OCI-LY1 (cell line): ENCODE results near the gene DMTF1.

Experiments
- H2AFZ ChIP-seq: fragments of 200-600 bp; sonication (generic), shearing (Covaris generic); 2 replicates; pipeline ENCODE4 v1.6.0; 2014; ENCODE audit warnings: antibody characterized with exemption, mild to moderate bottlenecking, low read length
- H3F3A ChIP-seq: fragments of 200-600 bp; sonication (generic), shearing (Covaris generic); 2 replicates; pipeline ENCODE4 v1.6.0; 2014; ENCODE audit warnings: mild to moderate bottlenecking, antibody characterized with exemption, low read length, moderate library complexity; ENCODE audit not compliant: insufficient read depth
- H3K27ac ChIP-seq: fragments of 200-600 bp; sonication (generic); 2 replicates; pipeline ENCODE4 v1.5.1; 2014; ENCODE audit warnings: low read length, mixed run types, mild to moderate bottlenecking, low read depth; ENCODE audit not compliant: poor library complexity, severe bottlenecking
- H3K27me3 ChIP-seq: fragments of 200-600 bp; sonication (generic); 2 replicates; pipeline ENCODE4 v1.6.0; 2014; ENCODE audit warnings: antibody characterized with exemption, mild to moderate bottlenecking, low read length, moderate library complexity; ENCODE audit not compliant: insufficient read depth
- H3K36me3 ChIP-seq: fragments of 200-600 bp; sonication (generic); 2 replicates; pipeline ENCODE4 v1.6.1; 2014; ENCODE audit warnings: mild to moderate bottlenecking, antibody characterized with exemption, low read length, moderate library complexity, mixed read lengths; ENCODE audit not compliant: insufficient read depth
- H3K4me1 ChIP-seq: fragments of 200-600 bp; sonication (generic); 2 replicates; pipeline ENCODE4 v1.5.1; 2014; ENCODE audit warnings: mild to moderate bottlenecking, low read length, moderate library complexity; ENCODE audit not compliant: insufficient read depth, severe bottlenecking
- H3K4me2 ChIP-seq: fragments of 200-600 bp; sonication (generic), shearing (Covaris generic); 2 replicates; pipeline ENCODE4 v1.6.1; 2014; ENCODE audit warnings: low read length
- H3K4me3 ChIP-seq: fragments of 200-600 bp; sonication (generic); 2 replicates; pipeline ENCODE4 v1.5.1; 2014; ENCODE audit warnings: low read length, low read depth, mild to moderate bottlenecking, mixed read lengths; ENCODE audit not compliant: poor library complexity, severe bottlenecking
- H3K79me2 ChIP-seq: fragments of 200-600 bp; shearing (Covaris generic); 2 replicates; pipeline ENCODE4 v1.6.1; 2016; ENCODE audit warnings: mixed run types, low read length, mixed read lengths; ENCODE audit not compliant: insufficient read depth
- H3K9ac ChIP-seq: fragments of 200-600 bp; sonication (generic), shearing (Covaris generic); 2 replicates; pipeline ENCODE4 v1.6.1; 2014; ENCODE audit warnings: mild to moderate bottlenecking, low read length, mixed read lengths
- H3K9me2 ChIP-seq: fragments of 200-600 bp; sonication (generic), shearing (Covaris generic); 2 replicates; pipeline ENCODE4 v1.6.1; 2014; ENCODE audit warnings: low read depth, mild to moderate bottlenecking, low read length, mixed read lengths
- H3K9me3 ChIP-seq: fragments of 200-600 bp; shearing (Covaris generic); 2 replicates; pipeline ENCODE4 v1.6.1; 2014; ENCODE audit warnings: low read length, mixed read lengths
- H4K20me1 ChIP-seq: fragments of 200-600 bp; sonication (generic), shearing (Covaris generic); 2 replicates; pipeline ENCODE4 v1.6.0; 2016; ENCODE audit warnings: mild to moderate bottlenecking, low read length; ENCODE audit not compliant: insufficient read depth
- CTCF ChIP-seq: fragments of 200-600 bp; sonication (generic), shearing (Covaris generic); IDR thresholded peaks from 2 replicates; pipeline ENCODE4 v1.5.1; 2017; ENCODE audit warnings: mild to moderate bottlenecking, antibody characterized with exemption, low read length, moderate library complexity, mixed read lengths
- EZH2 ChIP-seq: fragments of 200-600 bp; sonication (generic), shearing (Covaris generic); IDR thresholded peaks from 2 replicates; pipeline ENCODE4 v1.8.0; 2017; ENCODE audit warnings: borderline replicate concordance, mixed run types, mild to moderate bottlenecking, antibody characterized with exemption, low read length, moderate library complexity, mixed read lengths

The DMTF1 gene

GRCh38 chr7:87128861-87129267 is 23.4 kb upstream of the DMTF1 start:
- Histone ChIP-seq H3K27ac (no peak overlapping the region), H3K9me3 (no peaks in the 10 kb centered on the region), H2AFZ (no peak overlapping the region), H3K4me3 (no peak overlapping the region), H3K79me2 (no peaks in the 10 kb centered on the region), H3K36me3 (no peaks in the 10 kb centered on the region), H4K20me1 (no peaks in the 10 kb centered on the region), H3K9me2 (no peaks in the 10 kb centered on the region), H3K4me1 (no peaks in the 10 kb centered on the region), H3K4me2 (no peak overlapping the region), H3K9ac (no peak overlapping the region), H3K27me3 (0 out of 2 replicates have a peak, but pooled peaks cover 3% of the 10 kb centered on the region), H3F3A (no peaks in the 10 kb centered on the region)
- TF ChIP-seq CTCF (no peak), EZH2 (no peak)

- Histone ChIP-seq H3K4me1 (no peaks in the 10 kb centered on the region), H3K79me2 (no peaks in the 10 kb centered on the region), H3K9ac (no peak overlapping the region), H3K27me3 (0 out of 2 replicates have a peak, but pooled peaks cover 3% of the 10 kb centered on the region), H2AFZ (no peak overlapping the region), H3K9me3 (no peaks in the 10 kb centered on the region), H4K20me1 (no peaks in the 10 kb centered on the region), H3K27ac (no peak overlapping the region), H3K36me3 (no peaks in the 10 kb centered on the region), H3K9me2 (no peaks in the 10 kb centered on the region), H3K4me3 (no peak overlapping the region), H3K4me2 (no peak overlapping the region), H3F3A (no peaks in the 10 kb centered on the region)
- TF ChIP-seq EZH2 = no peak
- no peak for TF ChIP-seq CTCF
Observed at GRCh38 chr7:87129332-87129731, 22.9 kb upstream of the DMTF1 start.

GRCh38 chr7:87129848-87130247 is 22.4 kb upstream of the DMTF1 start:
- H4K20me1 ChIP-seq = no peaks in the 10 kb centered on the region
- no peak overlapping the region for H3K27ac ChIP-seq
- no peaks in the 10 kb centered on the region for H3K36me3 ChIP-seq
- H3K4me1 ChIP-seq = no peaks in the 10 kb centered on the region
- no peak overlapping the region for H3K4me3 ChIP-seq
- no peak for TF ChIP-seq CTCF
- TF ChIP-seq EZH2 = no peak
- no peaks in the 10 kb centered on the region for H3K79me2 ChIP-seq
- H3K9me2 ChIP-seq = no peaks in the 10 kb centered on the region
- H3K9me3 ChIP-seq = no peaks in the 10 kb centered on the region
- H3K4me2 ChIP-seq = no peak overlapping the region
- no peak overlapping the region for H3K9ac ChIP-seq
- no peak overlapping the region for H2AFZ ChIP-seq
- H3F3A ChIP-seq = no peaks in the 10 kb centered on the region
- H3K27me3 ChIP-seq = 0 out of 2 replicates have a peak, but pooled peaks cover 3% of the 10 kb centered on the region
